HepG2 (cell line): ENCODE measurements around the gene RABGAP1. TPM values are rescaled to one million over a fixed set of nuclear protein-coding genes. Genes with fewer than 3 reads are reported as not detected.
A peak's percentile ranks its signal among the peaks of the same experiment; 100 is the strongest.

Experiments
- ASH2L ChIP-seq: fragments of 300-600, 200-600 bp; sonication (generic); IDR thresholded peaks from 2 replicates; pipeline ENCODE4 v1.7.0; 2017; ENCODE audit warnings: low read depth, mild to moderate bottlenecking, moderate library complexity, mixed read lengths, low read length; ENCODE audit not compliant: insufficient read length
- CBX1 ChIP-seq: IDR thresholded peaks from one replicate; pipeline ENCODE4 v1.6.1; 2016; ENCODE audit warnings: antibody characterized with exemption, low read depth
- EZH2 ChIP-seq: conservative IDR thresholded peaks from 2 replicates; pipeline ENCODE4 v1.6.1; 2012; ENCODE audit warnings: mild to moderate bottlenecking, low read depth, low read length, moderate library complexity
- GZF1 ChIP-seq: sonication (generic); formaldehyde crosslinking; IDR thresholded peaks from 2 replicates; pipeline ENCODE4 v1.5.1; 2020; ENCODE audit warnings: mild to moderate bottlenecking, missing genetic modification reagents
- KMT2A ChIP-seq: sonication (generic); formaldehyde crosslinking; IDR thresholded peaks from 2 replicates; pipeline ENCODE4 v1.4.0; 2020; ENCODE audit warnings: missing genetic modification reagents
- MAZ ChIP-seq, 2 experiments: sonication (generic) in 1 of 2; formaldehyde crosslinking in 1 of 2; IDR thresholded peaks; 2 replicates each; pipeline versions ENCODE4 v1.5.0 to v1.6.1; 2012 to 2020; ENCODE audit warnings: low read depth in 2 of 2, mild to moderate bottlenecking in 2 of 2, borderline replicate concordance in 1 of 2, improper control_type of control experiment in 1 of 2, low read length in 1 of 2, missing genetic modification reagents in 1 of 2, moderate library complexity in 1 of 2
- RFXANK ChIP-seq: IDR thresholded peaks from 2 replicates; pipeline ENCODE4 v1.6.1; 2016
- SATB2 ChIP-seq: sonication (generic); formaldehyde crosslinking; IDR thresholded peaks from 2 replicates; pipeline ENCODE4 v1.5.0; 2020; ENCODE audit warnings: missing genetic modification reagents
- THAP11 ChIP-seq: IDR thresholded peaks from 2 replicates; pipeline ENCODE4 v1.6.1; 2016; ENCODE audit warnings: missing biosample characterization, missing genetic modification reagents
- ZC3H4 ChIP-seq: sonication (generic); formaldehyde crosslinking; IDR thresholded peaks from 2 replicates; pipeline ENCODE4 v1.4.0; 2020; ENCODE audit warnings: missing genetic modification reagents, borderline replicate concordance
- ZFP62 ChIP-seq: sonication (generic); formaldehyde crosslinking; IDR thresholded peaks from 2 replicates; pipeline ENCODE4 v1.4.0; 2020; ENCODE audit warnings: missing genetic modification reagents
- ZNF431 ChIP-seq: sonication (generic); formaldehyde crosslinking; IDR thresholded peaks from 2 replicates; pipeline ENCODE4 v1.9.0; 2022; ENCODE audit warnings: missing genetic modification reagents, low read depth, mild to moderate bottlenecking, borderline replicate concordance
- polyA plus RNA-seq, 8 experiments: library from polyadenylated mRNA; depleted of rRNA in 3 of 8; stranded (reverse) in 7 of 8; unstranded in 1 of 8; fragments of >200 nt; fragmentation: Illumina TruSeq in 4 of 8; extraction: Trizol in 4 of 8; gene quantifications; 2 replicates each; pipeline versions ENCODE4 v1.2.1 to v1.2.3, GENCODE V29; 2011 to 2016; ENCODE audit warnings: low read depth in 4 of 8, missing spikeins in 1 of 8, mixed read lengths in 1 of 8; ENCODE audit not compliant: insufficient read depth in 1 of 8
- total RNA-seq, 5 experiments: library from RNA; depleted of rRNA; stranded (reverse); fragments of >200 nt; fragmentation: Illumina TruSeq; extraction: Trizol; gene quantifications; 2 replicates each; pipeline ENCODE4 v1.2.3, GENCODE V29; 2016; ENCODE audit warnings: low read depth in 1 of 5
- TF ChIP-seq, protein P1 (sequence below): IDR thresholded peaks from 2 replicates; pipeline ENCODE4 v1.6.1; 2016; ENCODE audit warnings: low read depth
- TF ChIP-seq, protein P2 (sequence below): sonication (generic); formaldehyde crosslinking; IDR thresholded peaks from 2 replicates; pipeline ENCODE4 v1.5.1; 2020; ENCODE audit warnings: missing genetic modification reagents, mild to moderate bottlenecking, borderline replicate concordance
- TF ChIP-seq, protein P3 (sequence below): sonication (generic); formaldehyde crosslinking; IDR thresholded peaks from 2 replicates; pipeline ENCODE4 v1.4.0; 2020; ENCODE audit warnings: missing genetic modification reagents
- TF ChIP-seq, protein P4 (sequence below): sonication (generic); formaldehyde crosslinking; IDR thresholded peaks from 2 replicates; pipeline ENCODE4 v1.4.0; 2020; ENCODE audit warnings: mild to moderate bottlenecking, missing genetic modification reagents
- TF ChIP-seq, protein P5 (sequence below): sonication (generic); IDR thresholded peaks from 2 replicates; pipeline ENCODE4 v1.6.1; 2016; ENCODE audit warnings: low read depth, borderline replicate concordance

Gene RABGAP1
- total and polyA plus RNA-seq, 2 of the 13 experiments (the other 11 are each of a cell fraction or from before 2014, with no cell fraction given), result 19.1 to 19.3 TPM

DNA sequence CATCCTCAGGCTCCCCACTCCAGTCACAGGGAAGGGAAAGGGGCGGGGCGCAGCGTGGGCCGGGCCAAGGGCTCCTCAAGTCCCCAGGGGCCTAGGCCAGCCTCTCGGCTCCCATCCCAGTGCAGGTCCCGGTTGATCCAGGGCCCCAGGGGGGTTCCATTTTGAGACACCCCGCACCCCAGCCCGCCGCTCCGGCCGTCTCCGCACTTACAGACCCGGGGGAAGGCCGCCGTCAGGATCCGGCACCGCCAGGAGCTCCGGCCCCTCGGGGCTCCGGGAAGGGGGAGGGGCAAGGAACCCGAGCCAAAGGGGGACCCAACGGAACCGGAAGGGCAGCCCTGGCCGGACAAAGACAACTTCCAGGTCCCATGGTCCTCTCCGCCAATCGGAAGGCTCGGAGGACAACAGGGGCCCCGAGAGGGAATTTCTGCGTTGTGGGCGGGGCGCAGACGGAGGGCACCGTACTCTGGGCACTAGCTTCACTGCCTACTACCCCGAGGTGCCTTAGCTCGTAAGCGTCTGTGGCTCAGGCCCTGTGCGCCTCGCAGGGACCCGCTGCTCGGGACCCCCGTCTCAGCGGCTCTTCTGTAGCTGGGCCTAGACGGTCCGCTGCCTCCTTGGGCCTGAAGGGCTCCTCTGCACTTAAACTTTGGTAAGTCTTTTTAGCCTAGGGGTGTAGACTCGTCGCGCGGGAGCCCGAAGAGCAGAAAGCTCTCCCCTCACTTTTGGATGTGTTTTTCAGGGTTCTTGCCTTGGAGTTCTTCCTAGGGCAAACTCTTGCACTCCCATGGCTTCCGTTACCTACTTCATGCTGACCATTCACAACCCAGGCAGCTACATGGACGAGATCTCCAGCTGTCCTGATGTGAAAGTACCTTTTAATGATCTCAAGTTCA, 9.3 kb upstream of the RABGAP1 start, which contains the start of gene ZBTB26 (continued):
- TF ChIP-seq MAZ (IDR thresholded peaks at IDR 0.05; ENCODE audit: borderline replicate concordance, low read depth, low read length) (peak; percentile 66; the same call in 1 of the 2 replicates), MAZ (CRISPR knock-in tag; IDR thresholded peaks at IDR 0.05; ENCODE audit: low read depth) (peak; percentile 80), GZF1 (no peak), EZH2 (no peak), KMT2A (CRISPR knock-in tag) (peak; percentile 89), RFXANK (CRISPR knock-in tag) (no peak), SATB2 (CRISPR knock-in tag) (0 out of 2 replicates have a peak, but pooled peaks have one; percentile 59), THAP11 (CRISPR knock-in tag) (peak; percentile 92), ZC3H4 (no peak), ZNF431 (CRISPR knock-in tag) (no peak), CBX1 (no peak), ASH2L (peak; percentile 98), ZFP62 (no peak)
- TF ChIP-seq, protein P1, sequence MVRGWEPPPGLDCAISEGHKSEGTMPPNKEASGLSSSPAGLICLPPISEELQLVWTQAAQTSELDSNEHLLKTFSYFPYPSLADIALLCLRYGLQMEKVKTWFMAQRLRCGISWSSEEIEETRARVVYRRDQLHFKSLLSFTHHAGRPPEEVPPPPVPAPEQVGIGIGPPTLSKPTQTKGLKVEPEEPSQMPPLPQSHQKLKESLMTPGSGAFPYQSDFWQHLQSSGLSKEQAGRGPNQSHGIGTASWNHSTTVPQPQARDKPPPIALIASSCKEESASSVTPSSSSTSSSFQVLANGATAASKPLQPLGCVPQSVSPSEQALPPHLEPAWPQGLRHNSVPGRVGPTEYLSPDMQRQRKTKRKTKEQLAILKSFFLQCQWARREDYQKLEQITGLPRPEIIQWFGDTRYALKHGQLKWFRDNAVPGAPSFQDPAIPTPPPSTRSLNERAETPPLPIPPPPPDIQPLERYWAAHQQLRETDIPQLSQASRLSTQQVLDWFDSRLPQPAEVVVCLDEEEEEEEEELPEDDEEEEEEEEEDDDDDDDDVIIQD (CRISPR knock-in tag), result peak; percentile 65; the same call in 1 of the 2 replicates
- TF ChIP-seq, protein P2, sequence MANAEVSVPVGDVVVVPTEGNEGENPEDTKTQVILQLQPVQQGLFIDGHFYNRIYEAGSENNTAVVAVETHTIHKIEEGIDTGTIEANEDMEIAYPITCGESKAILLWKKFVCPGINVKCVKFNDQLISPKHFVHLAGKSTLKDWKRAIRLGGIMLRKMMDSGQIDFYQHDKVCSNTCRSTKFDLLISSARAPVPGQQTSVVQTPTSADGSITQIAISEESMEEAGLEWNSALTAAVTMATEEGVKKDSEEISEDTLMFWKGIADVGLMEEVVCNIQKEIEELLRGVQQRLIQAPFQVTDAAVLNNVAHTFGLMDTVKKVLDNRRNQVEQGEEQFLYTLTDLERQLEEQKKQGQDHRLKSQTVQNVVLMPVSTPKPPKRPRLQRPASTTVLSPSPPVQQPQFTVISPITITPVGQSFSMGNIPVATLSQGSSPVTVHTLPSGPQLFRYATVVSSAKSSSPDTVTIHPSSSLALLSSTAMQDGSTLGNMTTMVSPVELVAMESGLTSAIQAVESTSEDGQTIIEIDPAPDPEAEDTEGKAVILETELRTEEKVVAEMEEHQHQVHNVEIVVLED (CRISPR knock-in tag), result peak; percentile 65
- TF ChIP-seq, protein P3, sequence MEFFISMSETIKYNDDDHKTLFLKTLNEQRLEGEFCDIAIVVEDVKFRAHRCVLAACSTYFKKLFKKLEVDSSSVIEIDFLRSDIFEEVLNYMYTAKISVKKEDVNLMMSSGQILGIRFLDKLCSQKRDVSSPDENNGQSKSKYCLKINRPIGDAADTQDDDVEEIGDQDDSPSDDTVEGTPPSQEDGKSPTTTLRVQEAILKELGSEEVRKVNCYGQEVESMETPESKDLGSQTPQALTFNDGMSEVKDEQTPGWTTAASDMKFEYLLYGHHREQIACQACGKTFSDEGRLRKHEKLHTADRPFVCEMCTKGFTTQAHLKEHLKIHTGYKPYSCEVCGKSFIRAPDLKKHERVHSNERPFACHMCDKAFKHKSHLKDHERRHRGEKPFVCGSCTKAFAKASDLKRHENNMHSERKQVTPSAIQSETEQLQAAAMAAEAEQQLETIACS (CRISPR knock-in tag), result no peak
- TF ChIP-seq, protein P4, sequence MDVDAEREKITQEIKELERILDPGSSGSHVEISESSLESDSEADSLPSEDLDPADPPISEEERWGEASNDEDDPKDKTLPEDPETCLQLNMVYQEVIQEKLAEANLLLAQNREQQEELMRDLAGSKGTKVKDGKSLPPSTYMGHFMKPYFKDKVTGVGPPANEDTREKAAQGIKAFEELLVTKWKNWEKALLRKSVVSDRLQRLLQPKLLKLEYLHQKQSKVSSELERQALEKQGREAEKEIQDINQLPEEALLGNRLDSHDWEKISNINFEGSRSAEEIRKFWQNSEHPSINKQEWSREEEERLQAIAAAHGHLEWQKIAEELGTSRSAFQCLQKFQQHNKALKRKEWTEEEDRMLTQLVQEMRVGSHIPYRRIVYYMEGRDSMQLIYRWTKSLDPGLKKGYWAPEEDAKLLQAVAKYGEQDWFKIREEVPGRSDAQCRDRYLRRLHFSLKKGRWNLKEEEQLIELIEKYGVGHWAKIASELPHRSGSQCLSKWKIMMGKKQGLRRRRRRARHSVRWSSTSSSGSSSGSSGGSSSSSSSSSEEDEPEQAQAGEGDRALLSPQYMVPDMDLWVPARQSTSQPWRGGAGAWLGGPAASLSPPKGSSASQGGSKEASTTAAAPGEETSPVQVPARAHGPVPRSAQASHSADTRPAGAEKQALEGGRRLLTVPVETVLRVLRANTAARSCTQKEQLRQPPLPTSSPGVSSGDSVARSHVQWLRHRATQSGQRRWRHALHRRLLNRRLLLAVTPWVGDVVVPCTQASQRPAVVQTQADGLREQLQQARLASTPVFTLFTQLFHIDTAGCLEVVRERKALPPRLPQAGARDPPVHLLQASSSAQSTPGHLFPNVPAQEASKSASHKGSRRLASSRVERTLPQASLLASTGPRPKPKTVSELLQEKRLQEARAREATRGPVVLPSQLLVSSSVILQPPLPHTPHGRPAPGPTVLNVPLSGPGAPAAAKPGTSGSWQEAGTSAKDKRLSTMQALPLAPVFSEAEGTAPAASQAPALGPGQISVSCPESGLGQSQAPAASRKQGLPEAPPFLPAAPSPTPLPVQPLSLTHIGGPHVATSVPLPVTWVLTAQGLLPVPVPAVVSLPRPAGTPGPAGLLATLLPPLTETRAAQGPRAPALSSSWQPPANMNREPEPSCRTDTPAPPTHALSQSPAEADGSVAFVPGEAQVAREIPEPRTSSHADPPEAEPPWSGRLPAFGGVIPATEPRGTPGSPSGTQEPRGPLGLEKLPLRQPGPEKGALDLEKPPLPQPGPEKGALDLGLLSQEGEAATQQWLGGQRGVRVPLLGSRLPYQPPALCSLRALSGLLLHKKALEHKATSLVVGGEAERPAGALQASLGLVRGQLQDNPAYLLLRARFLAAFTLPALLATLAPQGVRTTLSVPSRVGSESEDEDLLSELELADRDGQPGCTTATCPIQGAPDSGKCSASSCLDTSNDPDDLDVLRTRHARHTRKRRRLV (CRISPR knock-in tag), result peak; percentile 40; the same call in 1 of the 2 replicates
- TF ChIP-seq, protein P5, sequence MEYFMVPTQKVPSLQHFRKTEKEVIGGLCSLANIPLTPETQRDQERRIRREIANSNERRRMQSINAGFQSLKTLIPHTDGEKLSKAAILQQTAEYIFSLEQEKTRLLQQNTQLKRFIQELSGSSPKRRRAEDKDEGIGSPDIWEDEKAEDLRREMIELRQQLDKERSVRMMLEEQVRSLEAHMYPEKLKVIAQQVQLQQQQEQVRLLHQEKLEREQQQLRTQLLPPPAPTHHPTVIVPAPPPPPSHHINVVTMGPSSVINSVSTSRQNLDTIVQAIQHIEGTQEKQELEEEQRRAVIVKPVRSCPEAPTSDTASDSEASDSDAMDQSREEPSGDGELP, result no peak; the same call in 1 of the 2 replicates
